Heart left ventricle (tissue), 16 donors: ENCODE data around the gene INHA. TPM values are rescaled to one million over a fixed set of nuclear protein-coding genes. Genes with fewer than 3 reads are reported as not detected.

ENCODE experiments used
- ATAC-seq, 4 donors: fragments of 200-7000 bp; cut with Tn5 transposase; one replicate each; pipeline ENCODE4 v1.9.1; 2020 to 2022; ENCODE audit warnings: moderate library complexity in 4 of 4, mild to moderate bottlenecking in 3 of 4, moderate number of reproducible peaks in 1 of 4
- DNase-seq, 5 donors: peaks; one replicate each; pipeline ENCODE4 v3.0.0-alpha.2; 2020
- H3K27ac ChIP-seq, 12 donors: fragments of 200-600 bp; sonication (generic) in 4 of 12; one replicate each; pipeline versions ENCODE4 v1.5.0 to v1.8.0; 2016 to 2022; ENCODE audit warnings: mild to moderate bottlenecking in 2 of 12
- H3K27me3 ChIP-seq, 9 donors: fragments of 200-600 bp; sonication (generic) in 2 of 9; one replicate each; pipeline versions ENCODE4 v1.5.1 to v1.8.0; 2016 to 2022; ENCODE audit warnings: mild to moderate bottlenecking in 3 of 9
- H3K36me3 ChIP-seq, 9 donors: fragments of 200-600 bp; sonication (generic) in 2 of 9; one replicate each; pipeline versions ENCODE4 v1.5.0 to v1.8.0; 2018 to 2022; ENCODE audit warnings: mild to moderate bottlenecking in 2 of 9
- H3K4me1 ChIP-seq, 12 donors: fragments of 200-600 bp; sonication (generic) in 4 of 12; one replicate each; pipeline versions ENCODE4 v1.5.0 to v1.8.0; 2016 to 2022; ENCODE audit warnings: mild to moderate bottlenecking in 3 of 12
- H3K4me3 ChIP-seq, 12 donors: fragments of 200-600 bp; sonication (generic) in 4 of 12; one replicate each; pipeline versions ENCODE4 v1.5.0 to v1.8.0; 2017 to 2022; ENCODE audit warnings: mild to moderate bottlenecking in 9 of 12, moderate library complexity in 4 of 12
- H3K9me3 ChIP-seq, 12 donors: fragments of 200-600 bp; sonication (generic) in 4 of 12; one replicate each; pipeline versions ENCODE4 v1.5.0 to v1.8.0; 2016 to 2022; ENCODE audit warnings: mild to moderate bottlenecking in 1 of 12
- POLR2A ChIP-seq, 2 donors: fragments of 450-650 bp; IDR thresholded peaks; one replicate each; pipeline ENCODE4 v1.6.1; 2017; ENCODE audit warnings: antibody characterized with exemption in 2 of 2, mild to moderate bottlenecking in 2 of 2, moderate library complexity in 2 of 2
- WGBS, 4 donors: extraction: QIAGEN DNeasy Blood & Tissue Kit in 2 of 4; methylation state at CpG; one replicate each; pipeline versions ENCODE4 v1.1.5 to v1.1.7; 2013 to 2018; 5-methylcytosine and 5-hydroxymethylcytosine counted together
- intact Hi-C, 10 donors: fragments of 100-400 bp; cut with DNase I; formaldehyde crosslinking; loops; one replicate each; pipeline versions ENCODE4 v1.11.1 to v1.14.2; 2022
- polyA plus RNA-seq, 2 donors: library from polyadenylated mRNA; stranded (reverse); fragments of 200-250 nt; gene quantifications; one replicate each; pipeline ENCODE4 v1.2.3, GENCODE V29; 2013
- total RNA-seq, 9 donors: library from RNA; depleted of rRNA in 2 of 9; stranded (reverse); fragments of >200 nt in 2 of 9; fragmentation: NEBNext Ultra II Directional in 3 of 9; extraction: Animal tissue kit (Norgen Biotek cat#: 25700) in 3 of 9; gene quantifications; one replicate each; pipeline versions ENCODE4 v1.1.0 to v1.2.4, GENCODE V29; 2016 to 2023
- TF ChIP-seq, protein P1 (sequence below), 12 donors: fragments of 200-600 bp; sonication (generic) in 4 of 12; IDR thresholded peaks; one replicate each; pipeline versions ENCODE4 v1.5.0 to v1.8.0; 2018 to 2022; ENCODE audit warnings: antibody characterized with exemption in 12 of 12, mild to moderate bottlenecking in 5 of 12
- donor health status: ischemic (EF 13 %, LVEDD 7.1; RV severe dilation, severe dysfunction).
- donor health status: healthy with polysubstance abuse.
- donor health status: DM: no; HTN: yes; CAD: no.
- donor health status: DM: no; HTN: no; CAD: no.
- donor health status: ischemic (EF 25% LVEDD 6.9; RV normal size, moderate dysfunction).
- donor health status: ischemic (EF 25% LVEDD 5.7; RV mildly dilated, moderate dysfunction).
- donor health status: healthy.
- donor health status: DM: yes; HTN: yes; CAD: no.
- donor health status: ischemic (EF 35%, LVEDD 5.7; RV mildly dilated, moderate dysfunction).
- donor health status: nonischemic (EF 11% LVEDD 7.7; RV severe dilation, severe dysfunction).
- donor health status: DM: yes; HTN: yes; CAD: no.
- donor health status: PGD.
- donor health status: ischemic (EF 29% LVEDD 5.4; RV normal size, mild dysfunction).
- donor health status: nonischemic (EF 23%, LVEDD 6.1; RV moderate dilation, normal function).

The INHA gene
- total and polyA plus RNA-seq, 11 donors = 0.52 to 14.2 (median 1.9) TPM

DNA sequence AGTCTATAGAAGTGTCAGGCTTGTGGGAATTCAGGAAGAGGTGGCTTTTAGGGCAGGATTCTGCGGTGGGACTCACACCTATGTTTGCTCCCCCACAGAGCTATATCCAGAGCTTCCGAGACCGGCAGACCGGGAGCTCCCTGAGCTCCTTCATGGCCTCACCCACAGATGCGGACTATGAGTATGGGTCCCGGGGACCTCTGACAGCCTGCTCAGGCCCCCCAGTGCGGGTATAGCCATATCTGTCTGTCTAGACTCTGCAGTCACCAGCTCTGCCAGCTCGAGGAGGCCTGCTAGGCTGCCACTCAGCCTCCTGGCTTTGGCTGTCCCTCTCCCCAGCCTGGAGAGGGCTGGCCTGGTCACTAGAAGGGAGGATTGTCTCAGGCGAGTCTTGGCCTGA, 22.5 kb upstream of the INHA start:
- H3K36me3 ChIP-seq = peaks cover 0 to 5% (median 0%) of the 10 kb centered on the region in 9 donors
- no peaks in the 10 kb centered on the region for H3K9me3 ChIP-seq
- 84 to 91% (median 88%) methylated on average over 7 to 9 of the region's 9 CpGs for WGBS, 4 donors
- intact Hi-C loops = loop anchor here in 2 of 10 donors (10.0 kb wide), 2 partner anchors 55 to 95 kb away; no protein-coding TSS in a partner anchor
- H3K4me1 ChIP-seq = peaks cover 0 to 25% (median 13%) of the 10 kb centered on the region in 12 donors
- ATAC-seq (no peak), DNase-seq (no peak)
- TF ChIP-seq, protein P1, sequence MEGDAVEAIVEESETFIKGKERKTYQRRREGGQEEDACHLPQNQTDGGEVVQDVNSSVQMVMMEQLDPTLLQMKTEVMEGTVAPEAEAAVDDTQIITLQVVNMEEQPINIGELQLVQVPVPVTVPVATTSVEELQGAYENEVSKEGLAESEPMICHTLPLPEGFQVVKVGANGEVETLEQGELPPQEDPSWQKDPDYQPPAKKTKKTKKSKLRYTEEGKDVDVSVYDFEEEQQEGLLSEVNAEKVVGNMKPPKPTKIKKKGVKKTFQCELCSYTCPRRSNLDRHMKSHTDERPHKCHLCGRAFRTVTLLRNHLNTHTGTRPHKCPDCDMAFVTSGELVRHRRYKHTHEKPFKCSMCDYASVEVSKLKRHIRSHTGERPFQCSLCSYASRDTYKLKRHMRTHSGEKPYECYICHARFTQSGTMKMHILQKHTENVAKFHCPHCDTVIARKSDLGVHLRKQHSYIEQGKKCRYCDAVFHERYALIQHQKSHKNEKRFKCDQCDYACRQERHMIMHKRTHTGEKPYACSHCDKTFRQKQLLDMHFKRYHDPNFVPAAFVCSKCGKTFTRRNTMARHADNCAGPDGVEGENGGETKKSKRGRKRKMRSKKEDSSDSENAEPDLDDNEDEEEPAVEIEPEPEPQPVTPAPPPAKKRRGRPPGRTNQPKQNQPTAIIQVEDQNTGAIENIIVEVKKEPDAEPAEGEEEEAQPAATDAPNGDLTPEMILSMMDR (IDR thresholded peaks at IDR 0.05) = no peak
- no peak for TF ChIP-seq POLR2A (IDR thresholded peaks at IDR 0.05)
- H3K4me3 ChIP-seq = no peak overlapping the region
- H3K27me3 ChIP-seq = peaks cover 0 to 27% (median 3%) of the 10 kb centered on the region in 9 donors
- no peak overlapping the region for H3K27ac ChIP-seq

GRCh38 chr2:219551441-219552381, 20.4 kb upstream of the INHA start:
- Histone ChIP-seq H3K36me3 (peaks cover 0 to 18% (median 12%) of the 10 kb centered on the region in 9 donors), H3K27me3 (peaks cover 0 to 24% (median 3%) of the 10 kb centered on the region in 9 donors), H3K27ac (peak overlapping the region in 3 of 12 donors; percentile 19 to 57 (median 38)), H3K4me3 (peak overlapping the region in 11 of 12 donors; percentile 33 to 75 (median 60)), H3K9me3 (no peaks in the 10 kb centered on the region), H3K4me1 (peaks cover 0 to 21% (median 13%) of the 10 kb centered on the region in 12 donors)
- TF ChIP-seq POLR2A (IDR thresholded peaks at IDR 0.05) = no peak
- TF ChIP-seq, protein P1 (IDR thresholded peaks at IDR 0.05) = no peak
- intact Hi-C loops = loop anchor here in 1 of 10 donors (10.0 kb wide), 1 partner anchor 53 kb away; no protein-coding TSS in a partner anchor
- ATAC-seq (peak in 1 of 4 donors; percentile 1), DNase-seq (peak in 1 of 5 donors; percentile 27)
- 22 to 43% (median 32%) methylated on average over 27 to 54 of the region's 54 CpGs for WGBS, 4 donors

- Histone ChIP-seq H3K27me3 (peaks cover 0 to 24% (median 3%) of the 10 kb centered on the region in 9 donors), H3K27ac (peak overlapping the region in 3 of 12 donors; percentile 19 to 57 (median 38)), H3K4me1 (peaks cover 0 to 21% (median 13%) of the 10 kb centered on the region in 12 donors), H3K4me3 (peak overlapping the region; percentile 27 to 75 (median 57)), H3K36me3 (peaks cover 0 to 25% (median 17%) of the 10 kb centered on the region in 9 donors), H3K9me3 (no peaks in the 10 kb centered on the region)
- TF ChIP-seq POLR2A (IDR thresholded peaks at IDR 0.05) = peak in 1 of 2 donors; percentile 23
- TF ChIP-seq, protein P1 (IDR thresholded peaks at IDR 0.05) = no peak
- WGBS, 4 donors = 3 to 13% (median 4%) methylated on average over 27 to 99 of the region's 99 CpGs
- intact Hi-C loops = loop anchor here in 1 of 10 donors (10.0 kb wide), 1 partner anchor 52 kb away; no protein-coding TSS in a partner anchor
- peak; percentile 84 to 90 (median 88) for DNase-seq
- ATAC-seq = peak; percentile 63 to 92 (median 86)
Observed at GRCh38 chr2:219552382-219553167, 19.5 kb upstream of the INHA start.
